Subcutaneous preadipocyte (primary cell): Measurements from ENCODE around the gene SERPINA6. TPM values are rescaled to one million over a fixed set of nuclear protein-coding genes. Genes with fewer than 3 reads are reported as not detected.

Experiments used
- total RNA-seq: library from RNA; depleted of rRNA; stranded (reverse); fragments of >200 nt; gene quantifications from 2 replicates; pipeline ENCODE4 v1.2.3, GENCODE V29; 2012

The SERPINA6 gene, protein sequence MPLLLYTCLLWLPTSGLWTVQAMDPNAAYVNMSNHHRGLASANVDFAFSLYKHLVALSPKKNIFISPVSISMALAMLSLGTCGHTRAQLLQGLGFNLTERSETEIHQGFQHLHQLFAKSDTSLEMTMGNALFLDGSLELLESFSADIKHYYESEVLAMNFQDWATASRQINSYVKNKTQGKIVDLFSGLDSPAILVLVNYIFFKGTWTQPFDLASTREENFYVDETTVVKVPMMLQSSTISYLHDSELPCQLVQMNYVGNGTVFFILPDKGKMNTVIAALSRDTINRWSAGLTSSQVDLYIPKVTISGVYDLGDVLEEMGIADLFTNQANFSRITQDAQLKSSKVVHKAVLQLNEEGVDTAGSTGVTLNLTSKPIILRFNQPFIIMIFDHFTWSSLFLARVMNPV
- not detected in 2 replicates for total RNA-seq

DNA sequence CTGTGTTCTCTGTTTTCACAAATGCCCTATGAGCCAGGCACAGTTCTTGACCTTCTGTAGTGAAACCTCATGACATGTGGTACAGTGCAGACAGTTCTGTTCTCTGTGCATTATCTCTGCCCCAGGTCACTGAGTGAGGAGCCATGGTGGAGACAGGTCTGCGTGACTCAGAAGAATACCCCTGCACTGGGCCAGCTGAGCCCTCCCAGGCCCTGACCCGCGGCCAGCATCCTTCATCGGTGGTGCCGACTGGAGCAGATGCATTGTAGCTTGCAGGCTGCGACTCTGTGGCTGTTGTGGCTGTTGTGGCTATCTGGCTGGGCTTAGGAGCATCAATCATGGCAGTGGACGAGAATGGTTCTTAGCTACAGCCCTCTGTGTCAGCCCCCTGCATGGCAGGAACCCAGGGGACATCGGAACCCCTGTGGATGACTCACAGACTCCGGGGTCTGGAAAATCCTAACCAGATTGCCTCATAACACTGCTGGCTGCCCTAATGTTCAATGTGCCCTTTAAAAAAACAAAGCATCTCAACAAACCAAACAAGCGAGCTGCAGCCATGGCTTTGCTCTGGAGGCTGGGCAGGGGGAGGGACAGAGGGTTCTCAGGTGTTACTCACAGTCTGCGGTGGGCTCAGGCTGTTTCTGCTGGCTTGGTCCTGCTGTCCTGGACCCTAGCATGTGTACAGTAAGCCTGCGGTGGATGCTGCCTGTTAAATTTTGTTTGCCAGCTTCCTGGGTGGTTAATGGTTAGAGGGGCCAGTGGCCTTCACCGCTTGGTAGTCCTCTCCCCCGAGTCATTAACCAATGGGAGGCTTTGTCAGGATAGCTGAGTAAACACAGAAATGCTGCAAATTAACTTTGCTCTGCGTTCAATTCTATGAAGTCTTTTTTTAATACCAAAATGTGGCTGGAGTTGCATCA lies at the start of gene SERPINA6:
SERPINA6 (minus strand) TSS at position 689 of the 923 bp plus-strand sequence. CDS start 8,688 bp downstream, outside the sequence.

GRCh38 chr14:94366146-94366915 lies 43.2 kb upstream of the SERPINA6 start, which contains the start of gene SERPINA2:
Gene SERPINA2, minus strand, starts transcription at chr14:94366698.

GRCh38 chr14:94292872-94293577 lies 30.1 kb downstream of the SERPINA6 start, which contains the start of gene SERPINA10:
Gene SERPINA10, minus strand, starts transcription at chr14:94293268. Its CDS starts 2,675 bp downstream, at chr14:94290593.

Other genes with a start within 250 kb of the SERPINA6 start
- gene DDX24, start 242.1 kb downstream of the SERPINA6 start, total RNA-seq: 91.5 and 106 TPM in 2 replicates
- 8.2 and 12.1 TPM in 2 replicates for gene IFI27L1, start 242.0 kb downstream of the SERPINA6 start, total RNA-seq
- 17.2 and 29.0 TPM in 2 replicates for gene IFI27, start 212.6 kb downstream of the SERPINA6 start, total RNA-seq
- gene IFI27L2, start 193.7 kb downstream of the SERPINA6 start, total RNA-seq: 37.7 and 59.2 TPM in 2 replicates
- 0.37 and 0.39 TPM in 2 replicates for gene PPP4R4, start 149.0 kb downstream of the SERPINA6 start, total RNA-seq
- gene SERPINA10, start 30.1 kb downstream of the SERPINA6 start, total RNA-seq: not detected in 2 replicates
- not detected in 2 replicates for gene SERPINA2, start 43.4 kb upstream of the SERPINA6 start, total RNA-seq
- gene SERPINA1, start 65.3 kb upstream of the SERPINA6 start, total RNA-seq: 0.39 TPM in 1 of 2 replicates, not detected in the other
- not detected in 2 replicates for gene SERPINA11, start 129.5 kb upstream of the SERPINA6 start, total RNA-seq
- not detected in 2 replicates for gene SERPINA9, start 152.9 kb upstream of the SERPINA6 start, total RNA-seq
- gene SERPINA12, start 186.1 kb upstream of the SERPINA6 start, total RNA-seq: not detected in 2 replicates
- not detected in 2 replicates for gene SERPINA4, start 238.1 kb upstream of the SERPINA6 start, total RNA-seq